ENCODE data around the gene NFE2L2. TPM values are rescaled to one million over a fixed set of nuclear protein-coding genes. Genes with fewer than 3 reads are reported as not detected.
A peak's percentile ranks its signal among the peaks of the same experiment; 100 is the strongest.
"Not testable (repeated sequence)": the region's sequence is repeated elsewhere in the genome, so short reads cannot be mapped to it uniquely, and the experiment has no call there.

NFE2L2 gene
- total RNA-seq, 1 donor from 2014 or later, result 89.3 TPM

DNA sequence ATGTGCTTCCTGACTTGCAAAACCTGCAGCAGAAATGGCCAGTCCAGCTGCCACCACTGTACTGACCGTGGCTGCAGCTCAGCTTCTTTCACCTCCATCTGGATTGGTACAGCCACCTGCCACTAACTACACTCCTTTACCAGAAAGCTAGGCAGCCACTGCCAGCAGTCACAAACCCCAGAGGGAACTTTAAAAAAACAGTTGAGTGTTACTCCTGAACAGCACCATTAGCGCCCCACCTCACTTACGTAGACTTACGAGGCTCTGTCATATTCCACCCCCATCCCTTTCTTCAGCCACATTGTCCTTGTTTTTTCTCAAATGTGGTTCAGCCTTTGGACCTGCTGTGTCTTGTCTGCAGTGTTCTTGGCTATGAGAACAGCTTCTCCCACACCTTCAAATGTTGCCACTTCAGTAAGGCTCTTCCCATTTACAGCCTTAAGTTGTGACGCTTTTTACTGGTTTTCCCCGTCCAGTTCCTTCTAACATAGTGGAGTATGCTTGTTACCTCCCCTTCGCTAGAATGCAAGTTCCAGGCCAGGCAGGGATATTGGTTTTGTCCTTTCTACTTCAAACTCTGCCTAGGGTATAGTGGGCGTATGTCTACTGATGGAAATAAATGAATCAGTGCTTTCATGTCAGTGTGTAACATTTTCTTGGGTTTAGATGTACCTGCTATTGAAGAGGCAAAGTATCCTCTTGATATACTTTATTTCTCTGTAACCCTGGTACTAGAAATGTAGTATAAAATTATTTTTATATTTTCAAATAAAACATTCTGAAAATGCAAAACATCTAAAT lies 34.9 kb downstream of the NFE2L2 start:
- ChIA-PET POLR2A (interaction anchor here (1.7 to 5.0 kb wide), 2 partner anchors 8 to 34 kb away, joined by 4 to 36 read pairs; partner anchors contain the start of gene NFE2L2), CTCF (interaction anchor here (1.0 to 1.1 kb wide), 2 partner anchors 65 to 187 kb away, joined by 3 read pairs; no protein-coding TSS in a partner anchor)
- ATAC-seq (ENCODE audit: low read depth), result no peak
- DNase-seq, result no peak
- intact Hi-C loops (cut with micrococcal nuclease), result loop anchor here (2.0 to 5.0 kb wide), 2 partner anchors 17 to 33 kb away; partner anchors contain the start of gene NFE2L2
- no peaks in the 10 kb centered on the region for H3K27me3 Mint-ChIP-seq
- TF ChIP-seq CTCF (IDR thresholded peaks at IDR 0.05), result no peak
- peaks cover 82% of the 10 kb centered on the region for H3K36me3 Mint-ChIP-seq (ENCODE audit: low read depth)
- H3K4me1 Mint-ChIP-seq, result peaks cover 23% of the 10 kb centered on the region
- H3K4me3 Mint-ChIP-seq, result no peak overlapping the region
- no peaks in the 10 kb centered on the region for H3K9me3 Mint-ChIP-seq
- no peak overlapping the region for H3K27ac Mint-ChIP-seq

DNA sequence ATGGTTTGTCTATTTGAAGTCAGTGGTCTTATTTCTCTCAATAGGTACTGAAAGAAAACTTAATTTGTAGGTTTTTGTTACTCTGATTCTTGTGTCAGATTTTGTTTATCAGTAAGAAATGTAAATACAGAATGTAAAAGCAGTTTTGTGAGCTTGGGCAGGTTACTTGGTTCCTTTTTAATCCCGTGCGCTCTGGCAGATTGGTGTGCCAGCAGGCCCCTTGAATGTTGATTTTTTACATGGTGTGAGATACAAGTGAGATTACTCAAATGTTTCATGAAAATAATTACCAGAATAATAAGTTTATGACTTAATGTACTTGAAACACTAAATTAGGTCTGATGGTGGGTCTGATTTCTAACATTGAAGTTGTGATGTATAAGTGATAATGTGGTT lies 38.6 kb downstream of the NFE2L2 start:
- H3K4me1 Mint-ChIP-seq, result peaks cover 24% of the 10 kb centered on the region
- POLR2A ChIA-PET, result interaction anchor here (0.7 to 3.0 kb wide), 6 partner anchors 13 to 38 kb away, joined by 3 to 18 read pairs (median 4); partner anchors contain the start of genes HNRNPA3 and NFE2L2

GRCh38 chr2:177223436-177223835 lies 41.1 kb downstream of the NFE2L2 start:
- peaks cover 78% of the 10 kb centered on the region for H3K36me3 Mint-ChIP-seq (ENCODE audit: low read depth)
- H3K4me3 Mint-ChIP-seq; H3K9me3 Mint-ChIP-seq; DNase-seq; H3K27ac Mint-ChIP-seq; ATAC-seq (ENCODE audit: low read depth); intact Hi-C loops (cut with micrococcal nuclease); CTCF ChIA-PET; H3K27me3 Mint-ChIP-seq; POLR2A ChIA-PET: not testable (repeated sequence)
- peaks cover 33% of the 10 kb centered on the region for H3K4me1 Mint-ChIP-seq

More for the DNA sequence above, 38.6 kb downstream of the NFE2L2 start:
- Mint-ChIP-seq H3K27me3 (no peaks in the 10 kb centered on the region), H3K27ac (peak overlapping the region; percentile 22), H3K4me3 (no peak overlapping the region), H3K9me3 (no peaks in the 10 kb centered on the region), H3K36me3 (ENCODE audit: low read depth) (peaks cover 76% of the 10 kb centered on the region)
- TF ChIP-seq CTCF (IDR thresholded peaks at IDR 0.05), result no peak
- DNase-seq, result no peak
- intact Hi-C loops (cut with micrococcal nuclease), result loop anchor here (1.0 to 5.0 kb wide), 2 partner anchors 10 to 36 kb away; partner anchors contain the start of gene NFE2L2
- CTCF ChIA-PET, result interaction anchor here (0.6 to 2.3 kb wide), 2 partner anchors 27 to 61 kb away, joined by 3 to 7 read pairs; no protein-coding TSS in a partner anchor
- ATAC-seq (ENCODE audit: low read depth), result no peak

GRCh38 chr2:177221970-177222369 lies 42.6 kb downstream of the NFE2L2 start:
- intact Hi-C loops (cut with micrococcal nuclease), result loop anchor here (1.0 kb wide), 1 partner anchor 8 kb away; no protein-coding TSS in a partner anchor
- ATAC-seq (ENCODE audit: low read depth), result no peak
- Mint-ChIP-seq H3K9me3 (no peaks in the 10 kb centered on the region), H3K36me3 (ENCODE audit: low read depth) (peaks cover 80% of the 10 kb centered on the region), H3K27ac (no peak overlapping the region), H3K27me3 (no peaks in the 10 kb centered on the region), H3K4me1 (peaks cover 30% of the 10 kb centered on the region), H3K4me3 (no peak overlapping the region)
- no peak for DNase-seq
- CTCF ChIA-PET, result interaction anchor here (1.6 kb wide), 1 partner anchor 42 kb away, joined by 5 read pairs; no protein-coding TSS in a partner anchor
- TF ChIP-seq CTCF (IDR thresholded peaks at IDR 0.05), result no peak
- POLR2A ChIA-PET, result interaction anchor here (0.5 to 2.6 kb wide), 7 partner anchors 9 to 316 kb away, joined by 3 to 10 read pairs (median 5); partner anchors contain the start of genes HNRNPA3 and NFE2L2

GRCh38 chr2:177221534-177221933 lies 43.0 kb downstream of the NFE2L2 start:
- no peak for ATAC-seq (ENCODE audit: low read depth)
- ChIA-PET POLR2A (interaction anchor here (0.8 to 2.6 kb wide), 6 partner anchors 8 to 56 kb away, joined by 3 to 10 read pairs (median 6); partner anchors contain the start of genes HNRNPA3 and NFE2L2), CTCF (interaction anchor here (1.6 kb wide), 1 partner anchor 42 kb away, joined by 5 read pairs; no protein-coding TSS in a partner anchor)
- Mint-ChIP-seq H3K27me3 (no peaks in the 10 kb centered on the region), H3K27ac (no peak overlapping the region), H3K4me1 (peaks cover 28% of the 10 kb centered on the region), H3K4me3 (no peak overlapping the region), H3K9me3 (no peaks in the 10 kb centered on the region), H3K36me3 (ENCODE audit: low read depth) (peaks cover 82% of the 10 kb centered on the region)
- intact Hi-C loops (cut with micrococcal nuclease), result no loop called here
- DNase-seq, result no peak
- no peak for TF ChIP-seq CTCF (IDR thresholded peaks at IDR 0.05)

GRCh38 chr2:177219787-177220186 lies 44.7 kb downstream of the NFE2L2 start:
- Mint-ChIP-seq H3K36me3 (ENCODE audit: low read depth) (peaks cover 87% of the 10 kb centered on the region), H3K4me1 (peaks cover 41% of the 10 kb centered on the region)
- H3K4me3 Mint-ChIP-seq; CTCF ChIA-PET; H3K27me3 Mint-ChIP-seq; H3K27ac Mint-ChIP-seq; ATAC-seq (ENCODE audit: low read depth); H3K9me3 Mint-ChIP-seq; POLR2A ChIA-PET; intact Hi-C loops (cut with micrococcal nuclease); DNase-seq: not testable (repeated sequence)
